PC-3 (cell line): ENCODE data around the gene CST1. TPM values are rescaled to one million over a fixed set of nuclear protein-coding genes. Genes with fewer than 3 reads are reported as not detected.

ENCODE experiments used
- ATAC-seq: fragments of 200-7000 bp; cut with Tn5 transposase; 2 replicates; pipeline ENCODE4 v1.9.1; 2020; ENCODE audit warnings: mild to moderate bottlenecking, moderate library complexity
- BruUV-seq: library from RNA; stranded (reverse); fragments of 400-500 nt; replicated peaks from 2 replicates; lab custom pipeline; 2021; lab: Mats Ljungman, UMichigan
- CTCF ChIA-PET: fragments of 300-600 bp; sonication (Branson Sonifier 250); formaldehyde crosslinking; loops from one replicate; lab custom pipeline; 2022; ENCODE audit warnings: antibody characterized with exemption; lab: Charles Lee
- POLR2A ChIA-PET: fragments of 300-600 bp; sonication (Branson Sonifier 250); formaldehyde crosslinking; loops from one replicate; lab custom pipeline; 2022; ENCODE audit warnings: antibody characterized with exemption; ENCODE audit not compliant: unreplicated experiment; lab: Charles Lee
- DNase-seq: peaks from one replicate; pipeline ENCODE4 v3.0.0-alpha.2; 2015
- H2AFZ ChIP-seq: fragments of 300-600 bp; sonication (generic); 2 replicates; pipeline ENCODE4 v1.6.0; 2016; ENCODE audit warnings: antibody characterized with exemption, low read length
- H3F3A ChIP-seq: fragments of 300-600 bp; sonication (generic); one replicate; pipeline ENCODE4 v1.6.0; 2017; ENCODE audit warnings: antibody characterized with exemption, low read length, control low read depth, mild to moderate bottlenecking; ENCODE audit not compliant: unreplicated experiment
- H3K27ac ChIP-seq: fragments of 300-600 bp; sonication (generic); 2 replicates; pipeline ENCODE4 v1.5.1; 2016; ENCODE audit warnings: mild to moderate bottlenecking, low read length
- H3K27me3 ChIP-seq: fragments of 300-600 bp; sonication (generic); 2 replicates; pipeline ENCODE4 v1.6.1; 2016; ENCODE audit warnings: low read length, mixed read lengths
- H3K36me3 ChIP-seq: fragments of 300-600 bp; sonication (generic); 2 replicates; pipeline ENCODE4 v1.6.1; 2016; ENCODE audit warnings: low read depth, mixed run types, low read length, mixed read lengths
- H3K4me1 ChIP-seq: fragments of 300-600 bp; sonication (generic); 2 replicates; pipeline ENCODE4 v1.5.1; 2016; ENCODE audit warnings: low read length; ENCODE audit not compliant: insufficient read depth
- H3K4me2 ChIP-seq: fragments of 300-600 bp; sonication (generic); 2 replicates; pipeline ENCODE4 v1.6.0; 2016; ENCODE audit warnings: low read length
- H3K4me3 ChIP-seq: fragments of 300-600 bp; sonication (generic); 2 replicates; pipeline ENCODE4 v1.5.1; 2016; ENCODE audit warnings: mild to moderate bottlenecking, low read length, mixed read lengths
- H3K79me2 ChIP-seq: fragments of 300-600 bp; sonication (generic); 2 replicates; pipeline ENCODE4 v1.6.1; 2017; ENCODE audit warnings: low read length, mixed read lengths
- H3K9ac ChIP-seq: fragments of 300-600 bp; sonication (generic); 2 replicates; pipeline ENCODE4 v1.6.0; 2016; ENCODE audit warnings: mild to moderate bottlenecking, low read length
- H3K9me2 ChIP-seq: fragments of 300-600 bp; sonication (generic); replicated peaks from 2 replicates; pipeline ENCODE4 v1.6.1; 2016; ENCODE audit warnings: mixed run types, low read length, mixed read lengths
- H3K9me3 ChIP-seq: fragments of 300-600 bp; sonication (generic); 2 replicates; pipeline ENCODE4 v1.6.1; 2016; ENCODE audit warnings: low read length, mixed read lengths
- H4K20me1 ChIP-seq: fragments of 300-600 bp; sonication (generic); 2 replicates; pipeline ENCODE4 v1.6.1; 2016; ENCODE audit warnings: low read length, mixed read lengths
- CTCF ChIP-seq: fragments of 300-600 bp; sonication (generic); conservative IDR thresholded peaks from 2 replicates; pipeline ENCODE4 v1.5.1; 2017; ENCODE audit warnings: antibody characterized with exemption, low read depth, mild to moderate bottlenecking, low read length
- EZH2 ChIP-seq: fragments of 300-600 bp; sonication (generic); IDR thresholded peaks from one replicate; pipeline ENCODE4 v1.6.1; 2017; ENCODE audit warnings: antibody characterized with exemption, mild to moderate bottlenecking, low read length; ENCODE audit not compliant: unreplicated experiment
- EZH2phosphoT487 ChIP-seq: fragments of 300-600 bp; sonication (generic); IDR thresholded peaks from 2 replicates; pipeline ENCODE4 v1.6.1; 2018; ENCODE audit warnings: mild to moderate bottlenecking, antibody characterized with exemption, low read length, borderline replicate concordance
- intact Hi-C: fragments of 100-400 bp; cut with micrococcal nuclease; formaldehyde crosslinking; loops from 2 replicates; pipeline ENCODE4 v1.9.0; 2023
- total RNA-seq: library from RNA; depleted of rRNA; stranded (reverse); fragments of >200 nt; gene quantifications from 2 replicates; pipeline ENCODE4 v1.2.3, GENCODE V29; 2014

The CST1 gene
- total RNA-seq, 1 experiment from 2014 or later = 0.22 TPM

- Histone ChIP-seq H3K27ac (no peak overlapping the region), H3K9me3 (no peaks in the 10 kb centered on the region), H3K4me1 (peaks cover 15% of the 10 kb centered on the region), H3K9ac (no peak overlapping the region), H3K36me3 (no peaks in the 10 kb centered on the region), H4K20me1 (no peaks in the 10 kb centered on the region), H3K27me3 (no peaks in the 10 kb centered on the region), H2AFZ (no peak overlapping the region), H3K79me2 (no peaks in the 10 kb centered on the region), H3K4me2 (no peak overlapping the region), H3F3A (no peaks in the 10 kb centered on the region), H3K9me2 (no peaks in the 10 kb centered on the region), H3K4me3 (no peak overlapping the region)
- ChIA-PET POLR2A (no interaction called here), CTCF (no interaction called here)
- BruUV-seq = no TSS peak
- no peak for TF ChIP-seq CTCF
- no peak for TF ChIP-seq EZH2phosphoT487
- TF ChIP-seq EZH2 = no peak
- no peak for DNase-seq
- ATAC-seq = no peak
- intact Hi-C loops = no loop called here
These were observed 1.9 kb upstream of the CST1 start for GRCh38 chr20:23752481-23753193.

GRCh38 chr20:23752019-23752418 lies 1.3 kb upstream of the CST1 start:
- H3K27me3 ChIP-seq = no peaks in the 10 kb centered on the region
- DNase-seq = no peak
- intact Hi-C loops = no loop called here

More at GRCh38 chr20:23752019-23752418, 1.3 kb upstream of the CST1 start:
- Histone ChIP-seq H3K27ac (no peak overlapping the region), H4K20me1 (no peaks in the 10 kb centered on the region), H3F3A (no peaks in the 10 kb centered on the region), H3K4me2 (no peak overlapping the region), H3K79me2 (no peaks in the 10 kb centered on the region), H3K9me2 (no peaks in the 10 kb centered on the region), H2AFZ (no peak overlapping the region), H3K4me3 (no peak overlapping the region), H3K9me3 (no peaks in the 10 kb centered on the region), H3K36me3 (no peaks in the 10 kb centered on the region), H3K9ac (no peak overlapping the region), H3K4me1 (peaks cover 15% of the 10 kb centered on the region)
- CTCF ChIA-PET = no interaction called here
- TF ChIP-seq EZH2 (no peak), CTCF (no peak), EZH2phosphoT487 (no peak)
- no TSS peak for BruUV-seq
- no peak for ATAC-seq
- POLR2A ChIA-PET = no interaction called here
